Kidney epithelial cell (primary cell): ENCODE measurements around the gene CDK18. TPM values are rescaled to one million over a fixed set of nuclear protein-coding genes. Genes with fewer than 3 reads are reported as not detected.

Source experiments
- DNase-seq: peaks from one replicate; pipeline ENCODE4 v3.0.0-alpha.2; 2010; ENCODE audit warnings: low read depth
- H3K27me3 ChIP-seq: 2 replicates; pipeline ENCODE4 v1.6.0; 2011; ENCODE audit warnings: low read length; ENCODE audit not compliant: control insufficient read depth, insufficient read depth
- H3K36me3 ChIP-seq: 2 replicates; pipeline ENCODE4 v1.5.1; 2011; ENCODE audit warnings: low read length; ENCODE audit not compliant: control insufficient read depth, insufficient read depth
- H3K4me3 ChIP-seq: 2 replicates; pipeline ENCODE4 v1.5.1; 2011; ENCODE audit warnings: low read depth, mild to moderate bottlenecking, control low read depth, low read length
- total RNA-seq: library from RNA; depleted of rRNA; stranded (reverse); fragments of >200 nt; gene quantifications from 2 replicates; pipeline ENCODE4 v1.2.3, GENCODE V29; 2015
- TF ChIP-seq, protein P1 (sequence below): IDR thresholded peaks from 2 replicates; pipeline ENCODE4 v1.5.1; 2011; ENCODE audit warnings: mild to moderate bottlenecking, moderate library complexity, low read length, control low read depth, inconsistent platforms; ENCODE audit not compliant: insufficient read depth, poor library complexity, severe bottlenecking

Gene CDK18
- total RNA-seq, 1 donor from 2014 or later, result 12.1 TPM

DNA sequence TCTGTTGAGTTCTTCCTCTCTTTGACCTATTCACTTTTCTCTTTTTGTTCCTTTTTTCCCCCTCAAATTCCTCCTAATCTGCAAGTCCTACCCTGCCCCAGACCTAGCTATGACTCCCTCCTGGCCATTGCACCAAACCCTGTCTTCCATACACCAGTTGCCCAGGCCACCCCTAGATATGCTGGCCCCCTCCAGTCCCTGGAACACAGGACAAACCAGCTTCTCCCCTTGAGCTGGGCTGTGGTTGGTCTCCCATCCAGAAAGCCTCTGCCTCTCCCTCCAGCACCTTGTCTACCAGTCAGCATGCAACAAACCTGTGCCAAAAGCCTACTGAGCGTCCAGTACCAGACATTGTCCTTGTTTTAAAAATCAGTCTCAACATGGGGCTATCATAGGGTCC is 68.0 kb downstream of the CDK18 start:
- no peak overlapping the region for H3K4me3 ChIP-seq
- TF ChIP-seq, protein P1, sequence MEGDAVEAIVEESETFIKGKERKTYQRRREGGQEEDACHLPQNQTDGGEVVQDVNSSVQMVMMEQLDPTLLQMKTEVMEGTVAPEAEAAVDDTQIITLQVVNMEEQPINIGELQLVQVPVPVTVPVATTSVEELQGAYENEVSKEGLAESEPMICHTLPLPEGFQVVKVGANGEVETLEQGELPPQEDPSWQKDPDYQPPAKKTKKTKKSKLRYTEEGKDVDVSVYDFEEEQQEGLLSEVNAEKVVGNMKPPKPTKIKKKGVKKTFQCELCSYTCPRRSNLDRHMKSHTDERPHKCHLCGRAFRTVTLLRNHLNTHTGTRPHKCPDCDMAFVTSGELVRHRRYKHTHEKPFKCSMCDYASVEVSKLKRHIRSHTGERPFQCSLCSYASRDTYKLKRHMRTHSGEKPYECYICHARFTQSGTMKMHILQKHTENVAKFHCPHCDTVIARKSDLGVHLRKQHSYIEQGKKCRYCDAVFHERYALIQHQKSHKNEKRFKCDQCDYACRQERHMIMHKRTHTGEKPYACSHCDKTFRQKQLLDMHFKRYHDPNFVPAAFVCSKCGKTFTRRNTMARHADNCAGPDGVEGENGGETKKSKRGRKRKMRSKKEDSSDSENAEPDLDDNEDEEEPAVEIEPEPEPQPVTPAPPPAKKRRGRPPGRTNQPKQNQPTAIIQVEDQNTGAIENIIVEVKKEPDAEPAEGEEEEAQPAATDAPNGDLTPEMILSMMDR, result no peak
- DNase-seq, result no peak
- H3K27me3 ChIP-seq, result peaks cover 62% of the 10 kb centered on the region
- H3K36me3 ChIP-seq, result no peaks in the 10 kb centered on the region

GRCh38 chr1:205575294-205575885 is 70.9 kb downstream of the CDK18 start:
- TF ChIP-seq, protein P1, result no peak
- no peak for DNase-seq
- H3K4me3 ChIP-seq, result no peak overlapping the region
- no peaks in the 10 kb centered on the region for H3K36me3 ChIP-seq
- peaks cover 51% of the 10 kb centered on the region for H3K27me3 ChIP-seq

DNA sequence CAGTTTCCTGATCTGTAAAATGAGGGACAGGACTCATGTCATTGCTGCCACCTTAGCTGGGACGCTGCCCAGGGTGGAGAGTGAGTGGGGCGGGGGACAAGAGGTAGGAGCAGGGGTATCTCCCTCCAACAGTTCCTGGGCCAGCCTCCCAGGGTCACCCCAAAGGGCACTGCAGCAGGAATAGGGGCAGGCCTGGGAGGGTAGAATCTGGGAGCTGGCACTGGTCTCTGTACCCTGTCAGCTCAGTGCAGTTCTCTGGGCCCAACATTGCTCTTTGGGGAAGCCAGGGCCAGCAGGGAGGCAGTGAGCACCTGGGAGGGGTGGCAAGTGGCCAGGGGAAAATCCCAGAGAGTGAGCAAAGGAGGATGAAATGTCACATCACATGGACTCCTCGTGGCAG is 71.5 kb downstream of the CDK18 start:
- TF ChIP-seq, protein P1, result no peak
- peaks cover 46% of the 10 kb centered on the region for H3K27me3 ChIP-seq
- no peak overlapping the region for H3K4me3 ChIP-seq
- no peaks in the 10 kb centered on the region for H3K36me3 ChIP-seq
- DNase-seq, result no peak

- DNase-seq, result no peak
- H3K27me3 ChIP-seq, result peaks cover 40% of the 10 kb centered on the region
- no peaks in the 10 kb centered on the region for H3K36me3 ChIP-seq
- no peak overlapping the region for H3K4me3 ChIP-seq
- TF ChIP-seq, protein P1, result no peak
These were observed 72.6 kb downstream of the CDK18 start for GRCh38 chr1:205576805-205577761.

DNA sequence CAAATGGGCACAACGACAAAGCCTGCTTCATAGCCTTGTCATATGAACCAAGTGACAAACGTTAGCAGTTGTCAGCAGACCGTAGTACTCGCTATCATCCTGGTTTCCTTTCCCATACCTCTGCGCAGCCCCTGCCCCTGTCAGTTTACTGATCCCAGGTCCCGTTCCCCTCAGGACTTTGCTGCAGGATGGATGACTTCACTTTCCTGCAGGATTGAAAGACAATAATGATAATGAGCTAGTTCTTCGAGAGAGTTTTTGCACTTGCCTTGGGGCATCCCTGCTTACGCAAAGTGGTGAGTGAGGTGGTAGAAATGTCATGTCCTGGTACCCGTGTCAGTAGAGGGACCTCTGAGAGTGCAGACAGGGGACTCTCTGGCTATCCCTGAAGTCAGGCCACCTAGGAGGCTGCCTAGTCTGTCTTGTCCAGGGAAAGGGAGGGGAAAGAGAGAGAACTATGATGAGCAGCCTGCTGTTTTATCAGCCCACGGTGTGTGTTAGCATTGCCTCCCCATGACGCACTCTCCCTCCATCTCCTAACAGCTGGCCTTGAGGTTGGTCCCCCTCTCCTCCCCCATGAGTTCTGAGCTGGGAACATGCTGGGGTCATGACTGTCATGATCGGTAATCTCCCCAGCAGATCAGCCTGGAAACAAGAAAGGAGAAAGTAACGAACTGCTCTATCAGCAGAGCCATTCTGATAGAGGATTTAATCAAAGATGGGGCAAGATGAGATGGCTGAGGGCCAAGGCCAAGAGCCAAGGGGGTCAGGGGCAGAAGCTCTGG is 73.6 kb downstream of the CDK18 start:
- no peak for DNase-seq
- H3K36me3 ChIP-seq, result no peaks in the 10 kb centered on the region
- no peak overlapping the region for H3K4me3 ChIP-seq
- H3K27me3 ChIP-seq, result peaks cover 33% of the 10 kb centered on the region
- TF ChIP-seq, protein P1, result no peak
